SK-N-SH (cell line): Measurements from ENCODE around the gene SND1. TPM values are rescaled to one million over a fixed set of nuclear protein-coding genes. Genes with fewer than 3 reads are reported as not detected.

Source experiments
- CTCF ChIA-PET: fragments of 300-600, 350-600 bp; formaldehyde crosslinking; extraction: SDS; loops from one replicate; lab custom pipeline; 2021; lab: Yijun Ruan, JAX
- POLR2A ChIA-PET: fragments of 350-600 bp; sonication (Branson Sonifier 250); formaldehyde crosslinking; extraction: SDS; loops from one replicate; lab custom pipeline; 2020; ENCODE audit warnings: antibody characterized with exemption, inconsistent platforms; lab: Yijun Ruan, JAX
- DNase-seq: peaks from one replicate; pipeline ENCODE4 v3.0.0; 2012
- H2AFZ ChIP-seq: fragments of 200-600 bp; sonication (generic); 2 replicates; pipeline ENCODE4 v1.8.1; 2016; ENCODE audit warnings: antibody characterized with exemption, mild to moderate bottlenecking, low read depth
- H3F3A ChIP-seq: fragments of 200-600 bp; sonication (generic); replicated peaks from 2 replicates; pipeline ENCODE3; 2016; ENCODE audit warnings: antibody characterized with exemption, mild to moderate bottlenecking; ENCODE audit not compliant: insufficient read depth
- H3K27ac ChIP-seq, 2 experiments: fragments of 200-500 bp in 1 of 2; fragments of 200-600 bp in 1 of 2; sonication (Bioruptor generic) in 1 of 2; sonication (generic), shearing (Covaris generic) in 1 of 2; 2 replicates each; pipeline versions ENCODE4 v1.5.1 to v1.6.1; 2014 to 2016; ENCODE audit warnings: low read depth in 2 of 2, inconsistent platforms in 1 of 2, low read length in 1 of 2, mild to moderate bottlenecking in 1 of 2, mixed read lengths in 1 of 2
- H3K27me3 ChIP-seq: fragments of 200-600 bp; sonication (generic), shearing (Covaris generic); 2 replicates; pipeline ENCODE4 v1.6.1; 2016; ENCODE audit warnings: mixed run types; ENCODE audit not compliant: insufficient read depth
- H3K36me3 ChIP-seq, 2 experiments: fragments of 200-500 bp in 1 of 2; fragments of 200-600 bp in 1 of 2; sonication (Bioruptor generic) in 1 of 2; sonication (generic) in 1 of 2; replicated peaks in 1 of 2; 2 replicates each; pipeline versions ENCODE3 to v1.5.1; 2014 to 2016; ENCODE audit warnings: low read length in 1 of 2, mild to moderate bottlenecking in 1 of 2; ENCODE audit not compliant: insufficient read depth in 2 of 2, control insufficient read depth in 1 of 2
- H3K4me1 ChIP-seq, 2 experiments: fragments of 200-500 bp in 1 of 2; fragments of 200-600 bp in 1 of 2; sonication (Bioruptor generic) in 1 of 2; sonication (generic), shearing (Covaris generic) in 1 of 2; 2 replicates each; pipeline versions ENCODE4 v1.5.1 to v1.6.1; 2014 to 2016; ENCODE audit warnings: low read depth in 1 of 2, low read length in 1 of 2, mixed run types in 1 of 2; ENCODE audit not compliant: insufficient read depth in 2 of 2, control insufficient read depth in 1 of 2
- H3K4me2 ChIP-seq: fragments of 200-600 bp; sonication (generic), shearing (Covaris generic); 2 replicates; pipeline ENCODE4 v1.6.1; 2017; ENCODE audit warnings: mixed run types
- H3K4me3 ChIP-seq, 2 experiments: fragments of 200-500 bp in 1 of 2; fragments of 200-600 bp in 1 of 2; sonication (Bioruptor generic) in 1 of 2; sonication (generic), shearing (Covaris generic) in 1 of 2; 2 replicates each; pipeline versions ENCODE4 v1.5.1 to v1.8.1; 2014 to 2016; ENCODE audit warnings: low read depth in 2 of 2, inconsistent platforms in 1 of 2, low read length in 1 of 2, mild to moderate bottlenecking in 1 of 2, mixed read lengths in 1 of 2, moderate library complexity in 1 of 2
- H3K79me2 ChIP-seq: fragments of 200-600 bp; sonication (generic); 2 replicates; pipeline ENCODE4 v1.8.1; 2017; ENCODE audit warnings: mild to moderate bottlenecking; ENCODE audit not compliant: insufficient read depth
- H3K9ac ChIP-seq: fragments of 200-600 bp; sonication (generic); 2 replicates; pipeline ENCODE4 v1.6.1; 2017; ENCODE audit warnings: mixed run types
- H3K9me2 ChIP-seq: fragments of 200-600 bp; sonication (generic); 2 replicates; pipeline ENCODE4 v1.6.1; 2017; ENCODE audit warnings: mixed run types
- H3K9me3 ChIP-seq: fragments of 200-600 bp; sonication (generic); 2 replicates; pipeline ENCODE4 v1.6.1; 2017; ENCODE audit warnings: mixed run types, mild to moderate bottlenecking, moderate library complexity
- H4K20me1 ChIP-seq: fragments of 200-600 bp; sonication (generic); 2 replicates; pipeline ENCODE4 v1.6.1; 2017; ENCODE audit warnings: mild to moderate bottlenecking, mixed run types; ENCODE audit not compliant: insufficient read depth
- CHD2 ChIP-seq: fragments of 150-350 bp; IDR thresholded peaks from 2 replicates; pipeline ENCODE4 v1.6.1; 2018; ENCODE audit warnings: low read length; ENCODE audit not compliant: partially characterized antibody
- EP300 ChIP-seq, 2 experiments: IDR thresholded peaks; 2 replicates each; pipeline versions ENCODE4 v1.4.0 to v1.6.1; 2012; ENCODE audit warnings: borderline replicate concordance in 1 of 2, low read depth in 1 of 2, low read length in 1 of 2
- FOXJ3 ChIP-seq: sonication (generic); formaldehyde crosslinking; IDR thresholded peaks from 2 replicates; pipeline ENCODE4 v1.5.1; 2020; ENCODE audit warnings: mild to moderate bottlenecking, missing genetic modification reagents
- FOXM1 ChIP-seq: IDR thresholded peaks from 2 replicates; pipeline ENCODE4 v1.4.0; 2012; ENCODE audit warnings: low read depth, mild to moderate bottlenecking
- GABPA ChIP-seq: IDR thresholded peaks from 2 replicates; pipeline ENCODE4 v1.4.0; 2012; ENCODE audit warnings: low read depth, mild to moderate bottlenecking
- IRF3 ChIP-seq: fragments of 150-350 bp; IDR thresholded peaks from 2 replicates; pipeline ENCODE4 v1.6.1; 2016; ENCODE audit warnings: mild to moderate bottlenecking, low read depth, low read length
- MAX ChIP-seq: IDR thresholded peaks from 2 replicates; pipeline ENCODE4 v1.4.0; 2012; ENCODE audit warnings: low read depth
- MEF2A ChIP-seq: IDR thresholded peaks from 2 replicates; pipeline ENCODE4 v1.4.0; 2012; ENCODE audit warnings: low read depth, borderline replicate concordance
- MXI1 ChIP-seq: IDR thresholded peaks from 2 replicates; pipeline ENCODE4 v1.6.1; 2012; ENCODE audit warnings: mild to moderate bottlenecking, low read depth, low read length, improper control_type of control experiment
- NFIC ChIP-seq: IDR thresholded peaks from 2 replicates; pipeline ENCODE4 v1.4.0; 2012; ENCODE audit warnings: borderline replicate concordance
- NRF1 ChIP-seq: IDR thresholded peaks from 2 replicates; pipeline ENCODE4 v1.6.1; 2012; ENCODE audit warnings: low read depth, mild to moderate bottlenecking, low read length
- PBX3 ChIP-seq: IDR thresholded peaks from 2 replicates; pipeline ENCODE4; 2012
- POLR2AphosphoS5 ChIP-seq: IDR thresholded peaks from 2 replicates; pipeline ENCODE4 v1.6.1; 2012; ENCODE audit warnings: low read depth, low read length
- RAD21 ChIP-seq: IDR thresholded peaks from 2 replicates; pipeline ENCODE4 v1.6.1; 2012; ENCODE audit warnings: mild to moderate bottlenecking, low read length
- REST ChIP-seq: IDR thresholded peaks from 2 replicates; pipeline ENCODE4 v1.6.1; 2012; ENCODE audit warnings: mild to moderate bottlenecking, low read depth, low read length, moderate library complexity
- RFX5 ChIP-seq: IDR thresholded peaks from 2 replicates; pipeline ENCODE4 v1.6.1; 2012; ENCODE audit warnings: mild to moderate bottlenecking, improper control_type of control experiment, low read length
- SMC3 ChIP-seq: IDR thresholded peaks from 2 replicates; pipeline ENCODE4 v1.6.1; 2012; ENCODE audit warnings: low read depth, low read length, improper control_type of control experiment
- TAF1 ChIP-seq: IDR thresholded peaks from 2 replicates; pipeline ENCODE4 v1.6.1; 2012; ENCODE audit warnings: low read depth, mild to moderate bottlenecking, low read length, moderate library complexity, borderline replicate concordance
- TEAD4 ChIP-seq: IDR thresholded peaks from 2 replicates; pipeline ENCODE4 v1.4.0; 2012; ENCODE audit warnings: mild to moderate bottlenecking, borderline replicate concordance; ENCODE audit not compliant: insufficient read depth
- USF1 ChIP-seq: IDR thresholded peaks from 2 replicates; pipeline ENCODE4 v1.4.0; 2012; ENCODE audit warnings: low read depth, borderline replicate concordance
- WGBS: methylation state at CpG from one replicate; pipeline ENCODE4 v1.1.6; 2017; ENCODE audit warnings: low lambda C conversion rate; 5-methylcytosine and 5-hydroxymethylcytosine counted together
- polyA plus RNA-seq, 3 experiments: library from polyadenylated mRNA; depleted of rRNA; stranded (reverse); fragments of >200 nt; gene quantifications; 2 replicates each; pipeline ENCODE4 v1.2.3, GENCODE V29; 2012

Gene SND1
- polyA plus RNA-seq, 1 of the 3 experiments (the other 2 are of a cell fraction), result 165 TPM

- H3K27me3 ChIP-seq, result no peaks in the 10 kb centered on the region
- H2AFZ ChIP-seq, result no peak overlapping the region
- 92% methylated on average over 4 of the region's 4 CpGs for WGBS
- POLR2A ChIA-PET, result no interaction called here
- peaks cover 0 to 16% of the 10 kb centered on the region in 2 experiments for H3K36me3 ChIP-seq
- peaks cover 34% of the 10 kb centered on the region for H3F3A ChIP-seq
- H3K27ac ChIP-seq, result peak overlapping the region in 1 of 2 experiments; percentile 58; a peak in 2 of 4 replicates
- peak overlapping the region; percentile 37; the same call in 1 of the 2 replicates for H3K4me2 ChIP-seq
- H3K9ac ChIP-seq, result no peak overlapping the region
- H3K9me3 ChIP-seq, result no peaks in the 10 kb centered on the region
- no peak overlapping the region for H3K4me3 ChIP-seq
- H3K79me2 ChIP-seq, result peaks cover 95% of the 10 kb centered on the region
- no peak for DNase-seq
- peaks cover 34 to 37% of the 10 kb centered on the region in 2 experiments for H3K4me1 ChIP-seq
- TF ChIP-seq MAX (no peak), MXI1 (no peak), NRF1 (no peak), FOXJ3 (CRISPR knock-in tag) (no peak), POLR2AphosphoS5 (no peak), RFX5 (no peak), FOXM1 (no peak), NFIC (no peak), IRF3 (no peak), EP300 (IDR thresholded peaks at IDR 0.05; ENCODE audit: borderline replicate concordance in 1 of 2, low read depth in 1 of 2, low read length in 1 of 2) (no peak), TAF1 (no peak), GABPA (no peak), TEAD4 (no peak), CHD2 (no peak), MEF2A (no peak), RAD21 (no peak), USF1 (no peak), SMC3 (no peak), REST (no peak), PBX3 (no peak)
- CTCF ChIA-PET, result interaction anchor here (0.6 to 1.0 kb wide), 2 partner anchors 198 to 440 kb away, joined by 3 to 4 read pairs; no protein-coding TSS in a partner anchor
- peaks cover 47% of the 10 kb centered on the region for H4K20me1 ChIP-seq
- H3K9me2 ChIP-seq, result no peaks in the 10 kb centered on the region
Observed at GRCh38 chr7:127769137-127769536, 117.1 kb downstream of the SND1 start.
